MCF 10A (cell line): ENCODE measurements around the gene CCDC50. TPM values are rescaled to one million over a fixed set of nuclear protein-coding genes. Genes with fewer than 3 reads are reported as not detected.

ENCODE experiments used
- BruUV-seq: library from RNA; stranded (reverse); fragments of 400-500 nt; replicated peaks from 2 replicates; lab custom pipeline; 2021; lab: Mats Ljungman, UMichigan
- CTCF ChIA-PET: fragments of 300-600 bp; sonication (Branson Sonifier 250); formaldehyde crosslinking; extraction: SDS; loops from one replicate; lab custom pipeline; 2021; ENCODE audit warnings: antibody characterized with exemption, inconsistent platforms; lab: Yijun Ruan, JAX
- POLR2A ChIA-PET: fragments of 300-600, 350-650 bp; sonication (Branson Sonifier 250); formaldehyde crosslinking; extraction: SDS; loops from one replicate; lab custom pipeline; 2020; ENCODE audit warnings: antibody characterized with exemption, inconsistent platforms; lab: Yijun Ruan, JAX
- DNase-seq: peaks from one replicate; pipeline ENCODE4 v3.0.0-alpha.2; 2018; ENCODE audit not compliant: unreplicated experiment
- H3K27ac Mint-ChIP-seq: one replicate; pipeline ENCODE4 v1.8.0; 2022; ENCODE audit warnings: mild to moderate bottlenecking, low read depth, mixed read lengths; ENCODE audit not compliant: unreplicated experiment
- H3K27me3 Mint-ChIP-seq: one replicate; pipeline ENCODE4 v1.8.0; 2022; ENCODE audit warnings: mixed read lengths; ENCODE audit not compliant: insufficient read depth, unreplicated experiment
- H3K36me3 Mint-ChIP-seq: one replicate; pipeline ENCODE4 v1.8.0; 2022; ENCODE audit warnings: mild to moderate bottlenecking, moderate library complexity, mixed read lengths; ENCODE audit not compliant: insufficient read depth, unreplicated experiment
- H3K4me1 Mint-ChIP-seq: one replicate; pipeline ENCODE4 v1.8.0; 2022; ENCODE audit warnings: mixed read lengths; ENCODE audit not compliant: insufficient read depth, unreplicated experiment
- H3K4me3 Mint-ChIP-seq: one replicate; pipeline ENCODE4 v1.8.0; 2022; ENCODE audit warnings: mild to moderate bottlenecking, moderate library complexity, mixed read lengths; ENCODE audit not compliant: unreplicated experiment
- H3K9me3 Mint-ChIP-seq: one replicate; pipeline ENCODE4 v1.8.0; 2022; ENCODE audit warnings: mixed read lengths; ENCODE audit not compliant: unreplicated experiment
- intact Hi-C: fragments of 100-400 bp; cut with micrococcal nuclease; formaldehyde crosslinking; loops from 2 replicates; pipeline ENCODE4 v1.14.1; 2022
- total RNA-seq: library from RNA; stranded (reverse); gene quantifications from 2 replicates; pipeline ENCODE4 v1.2.3, GENCODE V29; 2022
- TF ChIP-seq, protein P1 (sequence below): fragments of 200-600 bp; IDR thresholded peaks from one replicate; pipeline ENCODE4 v1.8.0; 2022; ENCODE audit warnings: antibody characterized with exemption, mild to moderate bottlenecking; ENCODE audit not compliant: unreplicated experiment

The CCDC50 gene
- total RNA-seq, 1 experiment from 2014 or later = 115 TPM

DNA sequence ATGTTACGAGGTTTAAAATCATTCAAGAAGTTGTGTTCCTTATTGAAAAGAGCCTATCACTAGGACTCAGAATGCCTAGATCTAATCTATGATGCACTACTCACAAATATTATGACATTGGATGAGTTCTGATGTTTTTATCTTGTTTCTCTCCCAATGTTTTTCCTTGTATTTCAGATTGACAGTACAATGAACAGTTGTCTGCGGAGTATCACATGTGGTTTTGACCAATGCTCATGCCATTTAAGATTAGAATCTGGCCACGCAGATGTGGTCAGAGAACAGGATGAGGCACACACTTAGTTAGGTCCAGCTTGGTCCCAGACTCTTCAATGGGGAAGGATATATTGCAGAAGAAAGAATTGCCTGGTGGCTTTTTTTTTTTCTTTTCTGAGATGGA is 25.6 kb upstream of the CCDC50 start:
- no peak overlapping the region for H3K27ac Mint-ChIP-seq
- no peaks in the 10 kb centered on the region for H3K9me3 Mint-ChIP-seq
- no peaks in the 10 kb centered on the region for H3K36me3 Mint-ChIP-seq
- ChIA-PET CTCF (no interaction called here), POLR2A (no interaction called here)
- TF ChIP-seq, protein P1, sequence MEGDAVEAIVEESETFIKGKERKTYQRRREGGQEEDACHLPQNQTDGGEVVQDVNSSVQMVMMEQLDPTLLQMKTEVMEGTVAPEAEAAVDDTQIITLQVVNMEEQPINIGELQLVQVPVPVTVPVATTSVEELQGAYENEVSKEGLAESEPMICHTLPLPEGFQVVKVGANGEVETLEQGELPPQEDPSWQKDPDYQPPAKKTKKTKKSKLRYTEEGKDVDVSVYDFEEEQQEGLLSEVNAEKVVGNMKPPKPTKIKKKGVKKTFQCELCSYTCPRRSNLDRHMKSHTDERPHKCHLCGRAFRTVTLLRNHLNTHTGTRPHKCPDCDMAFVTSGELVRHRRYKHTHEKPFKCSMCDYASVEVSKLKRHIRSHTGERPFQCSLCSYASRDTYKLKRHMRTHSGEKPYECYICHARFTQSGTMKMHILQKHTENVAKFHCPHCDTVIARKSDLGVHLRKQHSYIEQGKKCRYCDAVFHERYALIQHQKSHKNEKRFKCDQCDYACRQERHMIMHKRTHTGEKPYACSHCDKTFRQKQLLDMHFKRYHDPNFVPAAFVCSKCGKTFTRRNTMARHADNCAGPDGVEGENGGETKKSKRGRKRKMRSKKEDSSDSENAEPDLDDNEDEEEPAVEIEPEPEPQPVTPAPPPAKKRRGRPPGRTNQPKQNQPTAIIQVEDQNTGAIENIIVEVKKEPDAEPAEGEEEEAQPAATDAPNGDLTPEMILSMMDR = no peak
- H3K4me1 Mint-ChIP-seq = no peaks in the 10 kb centered on the region
- no peak for DNase-seq
- H3K4me3 Mint-ChIP-seq = no peak overlapping the region
- intact Hi-C loops = no loop called here
- H3K27me3 Mint-ChIP-seq = no peaks in the 10 kb centered on the region
- no TSS peak for BruUV-seq

DNA sequence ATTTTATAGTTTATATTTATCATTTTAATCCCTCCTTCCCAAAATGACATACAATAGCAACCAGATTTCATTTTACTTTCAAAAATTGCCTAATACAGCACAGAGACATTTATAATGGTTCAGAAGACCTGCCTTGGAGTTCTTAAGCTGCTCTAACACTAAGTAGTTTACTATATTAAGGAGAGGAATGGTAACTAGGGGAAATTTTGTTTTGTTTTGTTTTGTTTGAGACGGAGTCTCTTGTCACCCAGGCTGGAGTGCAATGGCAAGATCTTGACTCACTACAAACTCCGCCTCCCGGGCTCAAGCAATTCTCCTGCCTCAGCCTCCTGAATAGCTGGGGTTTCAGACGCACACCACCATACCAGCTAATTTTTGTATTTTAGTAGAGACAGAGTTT is 22.8 kb upstream of the CCDC50 start:
- ChIA-PET CTCF (no interaction called here), POLR2A (interaction anchor here (0.6 kb wide), 1 partner anchor 57 kb away, joined by 3 read pairs; no protein-coding TSS in a partner anchor)
- H3K27me3 Mint-ChIP-seq = no peaks in the 10 kb centered on the region
- no TSS peak for BruUV-seq
- no peaks in the 10 kb centered on the region for H3K4me1 Mint-ChIP-seq
- no peaks in the 10 kb centered on the region for H3K9me3 Mint-ChIP-seq
- no peak overlapping the region for H3K4me3 Mint-ChIP-seq
- no peak for DNase-seq
- intact Hi-C loops = no loop called here
- H3K36me3 Mint-ChIP-seq = no peaks in the 10 kb centered on the region
- TF ChIP-seq, protein P1 = no peak
- H3K27ac Mint-ChIP-seq = no peak overlapping the region

DNA sequence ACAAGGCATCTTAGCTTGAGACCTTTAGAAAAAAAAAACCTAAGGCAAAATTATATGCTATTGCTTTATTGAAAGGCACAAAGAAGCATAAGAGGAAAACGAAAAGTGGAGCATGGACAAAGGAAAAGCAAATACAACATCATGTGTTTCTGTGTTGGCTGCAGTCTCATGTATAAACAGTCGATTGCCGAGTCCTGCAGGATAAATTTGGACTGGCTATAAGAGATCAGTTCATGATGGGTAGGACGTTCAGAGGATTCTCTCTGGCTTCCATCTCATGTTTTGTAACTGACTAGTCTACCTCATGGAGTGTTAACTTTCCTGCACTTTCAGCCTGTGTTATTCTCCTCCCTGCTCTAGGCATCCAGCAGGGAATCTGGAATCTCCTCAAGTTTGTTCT is 21.9 kb upstream of the CCDC50 start:
- TF ChIP-seq, protein P1 = no peak
- DNase-seq = no peak
- intact Hi-C loops = no loop called here
- Mint-ChIP-seq H3K27me3 (no peaks in the 10 kb centered on the region), H3K27ac (no peak overlapping the region), H3K36me3 (no peaks in the 10 kb centered on the region), H3K4me3 (no peak overlapping the region), H3K9me3 (no peaks in the 10 kb centered on the region), H3K4me1 (no peaks in the 10 kb centered on the region)
- CTCF ChIA-PET = no interaction called here
- no TSS peak for BruUV-seq
- POLR2A ChIA-PET = no interaction called here

DNA sequence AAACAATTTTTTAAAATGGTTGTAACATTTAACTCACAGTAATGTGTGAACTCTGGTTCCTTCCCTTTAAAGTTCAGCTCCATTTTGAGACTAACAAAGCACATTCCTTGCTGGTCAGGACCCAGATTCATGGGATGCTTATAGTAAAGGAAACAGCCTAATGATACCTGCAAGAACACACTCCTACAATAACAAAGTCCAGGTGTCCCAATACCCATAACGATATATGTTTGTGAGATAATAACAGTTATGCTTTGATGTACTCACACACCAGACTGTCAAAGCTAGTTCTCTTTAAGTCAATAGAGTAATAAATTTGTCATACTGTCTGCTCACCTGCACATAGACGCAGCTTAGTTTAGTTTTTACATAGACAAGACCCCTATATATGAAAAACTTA is 15.9 kb upstream of the CCDC50 start:
- Mint-ChIP-seq H3K36me3 (no peaks in the 10 kb centered on the region), H3K4me3 (no peak overlapping the region), H3K4me1 (no peaks in the 10 kb centered on the region), H3K27me3 (no peaks in the 10 kb centered on the region), H3K9me3 (no peaks in the 10 kb centered on the region), H3K27ac (no peak overlapping the region)
- no TSS peak for BruUV-seq
- TF ChIP-seq, protein P1 = no peak
- intact Hi-C loops = no loop called here
- no peak for DNase-seq
- POLR2A ChIA-PET = no interaction called here
- CTCF ChIA-PET = interaction anchor here (0.8 kb wide), 1 partner anchor 87 kb away, joined by 3 read pairs; no protein-coding TSS in a partner anchor
